H1 (cell line): ENCODE results near the gene REELD1. TPM values are rescaled to one million over a fixed set of nuclear protein-coding genes. Genes with fewer than 3 reads are reported as not detected.

Source experiments
- EGR1 ChIP-seq: IDR thresholded peaks from 2 replicates; pipeline ENCODE4 v1.6.1; 2011; ENCODE audit warnings: low read depth, low read length, borderline replicate concordance
- MAX ChIP-seq: IDR thresholded peaks from 2 replicates; pipeline ENCODE4 v1.6.1; 2012; ENCODE audit warnings: inconsistent platforms
- SP4 ChIP-seq: IDR thresholded peaks from 2 replicates; pipeline ENCODE4 v1.6.1; 2012; ENCODE audit warnings: low read length, inconsistent platforms
- polyA plus RNA-seq, 7 experiments: library from polyadenylated mRNA; depleted of rRNA in 3 of 7; stranded (reverse) in 5 of 7; unstranded in 2 of 7; fragments of >200 nt in 5 of 7; fragments of 200-250 nt in 2 of 7; gene quantifications; 1 replicate in 5 of 7; 2 replicates in 1 of 7; 4 replicates in 1 of 7; pipeline versions ENCODE4 v1.2.1 to v1.2.3, GENCODE V29; 2011 to 2013; ENCODE audit warnings: missing spikeins in 2 of 7, mixed read lengths in 2 of 7
- total RNA-seq: library from RNA; stranded (reverse); fragmentation: NEBNext Ultra II Directional; extraction: Animal tissue kit (Norgen Biotek cat#: 25700); gene quantifications from 2 replicates; pipeline ENCODE4 v1.2.1, GENCODE V29; 2021

REELD1 gene
- total and polyA plus RNA-seq, 2 of the 8 experiments (the other 6 are each of a cell fraction or from before 2014, with no cell fraction given), result 0.03 TPM; not detected in 1

- TF ChIP-seq MAX, result no peak
- peak; percentile 40; the same call in 1 of the 2 replicates for TF ChIP-seq EGR1
- no peak for TF ChIP-seq SP4
Measured at GRCh38 chr4:146243141-146243882, 29.0 kb downstream of the REELD1 start (continued).
